H9 (cell line): ENCODE results near the gene ZMAT5. TPM values are rescaled to one million over a fixed set of nuclear protein-coding genes. Genes with fewer than 3 reads are reported as not detected.

Experiments
- DNase-seq: peaks from one replicate; pipeline ENCODE4 v3.0.0-alpha.2; 2017
- H2AFZ ChIP-seq: one replicate; pipeline ENCODE4 v1.6.1; 2013; ENCODE audit warnings: mild to moderate bottlenecking, low read length, control low read depth, moderate library complexity
- H2AK5ac ChIP-seq: 2 replicates; pipeline ENCODE4 v1.6.1; 2013; ENCODE audit warnings: low read length, control low read depth, mixed read lengths; ENCODE audit not compliant: insufficient read length
- H2BK120ac ChIP-seq: one replicate; pipeline ENCODE4 v1.6.1; 2013; ENCODE audit warnings: low read depth, mild to moderate bottlenecking, low read length, control low read depth, inconsistent platforms; ENCODE audit not compliant: poor library complexity, severe bottlenecking
- H2BK12ac ChIP-seq: 2 replicates; pipeline ENCODE4 v1.6.1; 2013; ENCODE audit warnings: low read length, control low read depth, mixed read lengths, low read depth; ENCODE audit not compliant: insufficient read length
- H2BK15ac ChIP-seq: 2 replicates; pipeline ENCODE4 v1.6.1; 2013; ENCODE audit warnings: low read depth, low read length, control low read depth
- H2BK20ac ChIP-seq: one replicate; pipeline ENCODE4 v1.6.1; 2013; ENCODE audit warnings: low read depth, mild to moderate bottlenecking, low read length, control low read depth, inconsistent platforms; ENCODE audit not compliant: poor library complexity, severe bottlenecking
- H2BK5ac ChIP-seq: 2 replicates; pipeline ENCODE4 v1.6.1; 2013; ENCODE audit warnings: low read length, control low read depth, mixed read lengths; ENCODE audit not compliant: insufficient read length
- H3K14ac ChIP-seq: 2 replicates; pipeline ENCODE4 v1.6.1; 2013; ENCODE audit warnings: low read length, control low read depth; ENCODE audit not compliant: insufficient read depth
- H3K18ac ChIP-seq: 2 replicates; pipeline ENCODE4 v1.6.1; 2013; ENCODE audit warnings: low read depth, mild to moderate bottlenecking, mixed read lengths, low read length, control low read depth; ENCODE audit not compliant: insufficient read length
- H3K23ac ChIP-seq: 2 replicates; pipeline ENCODE4 v1.6.1; 2013; ENCODE audit warnings: low read length, control low read depth, mixed read lengths, low read depth; ENCODE audit not compliant: insufficient read length
- H3K23me2 ChIP-seq: 2 replicates; pipeline ENCODE4 v1.6.1; 2013; ENCODE audit warnings: low read depth, mild to moderate bottlenecking, mixed read lengths, low read length, control low read depth; ENCODE audit not compliant: insufficient read length, poor library complexity, severe bottlenecking
- H3K27ac ChIP-seq: 2 replicates; pipeline ENCODE4 v1.5.1; 2013; ENCODE audit warnings: low read length, control low read depth, mixed read lengths, low read depth; ENCODE audit not compliant: insufficient read length
- H3K27me3 ChIP-seq: 2 replicates; pipeline ENCODE4 v1.6.1; 2013; ENCODE audit warnings: low read length, control low read depth, inconsistent platforms; ENCODE audit not compliant: insufficient read depth
- H3K4ac ChIP-seq: 2 replicates; pipeline ENCODE4 v1.6.1; 2013; ENCODE audit warnings: low read depth, mild to moderate bottlenecking, control low read depth, inconsistent platforms, low read length, moderate library complexity
- H3K4me1 ChIP-seq: 2 replicates; pipeline ENCODE4 v1.6.1; 2013; ENCODE audit warnings: low read length, control low read depth, inconsistent platforms; ENCODE audit not compliant: insufficient read depth
- H3K4me2 ChIP-seq: 2 replicates; pipeline ENCODE4 v1.6.1; 2013; ENCODE audit warnings: low read length, control low read depth, mixed read lengths; ENCODE audit not compliant: insufficient read length, insufficient read depth
- H3K56ac ChIP-seq: 2 replicates; pipeline ENCODE4 v1.6.1; 2013; ENCODE audit warnings: low read depth, mild to moderate bottlenecking, mixed read lengths, low read length, control low read depth; ENCODE audit not compliant: insufficient read length
- H3K79me1 ChIP-seq: 2 replicates; pipeline ENCODE4 v1.6.1; 2013; ENCODE audit warnings: low read depth, mild to moderate bottlenecking, moderate library complexity, low read length, control low read depth, inconsistent platforms; ENCODE audit not compliant: insufficient read depth, poor library complexity, severe bottlenecking
- H3K79me2 ChIP-seq: 2 replicates; pipeline ENCODE4 v1.6.1; 2013; ENCODE audit warnings: low read length, control low read depth, inconsistent platforms; ENCODE audit not compliant: insufficient read depth
- H3K9ac ChIP-seq: 2 replicates; pipeline ENCODE4 v1.6.1; 2013; ENCODE audit warnings: low read length, control low read depth, mixed read lengths; ENCODE audit not compliant: insufficient read length; ENCODE audit errors: extremely low read depth
- H3K9me3 ChIP-seq: one replicate; pipeline ENCODE4 v1.6.1; 2013; ENCODE audit warnings: low read depth, low read length, inconsistent platforms; ENCODE audit not compliant: control insufficient read depth
- H3T11ph ChIP-seq: one replicate; pipeline ENCODE4 v1.6.1; 2013; ENCODE audit warnings: mild to moderate bottlenecking, low read length, control low read depth, inconsistent platforms
- H4K20me1 ChIP-seq: one replicate; pipeline ENCODE4 v1.6.1; 2013; ENCODE audit not compliant: control insufficient read depth, insufficient read length, insufficient read depth
- H4K5ac ChIP-seq: 2 replicates; pipeline ENCODE4 v1.6.1; 2013; ENCODE audit warnings: low read depth, mild to moderate bottlenecking, mixed read lengths, low read length, control low read depth; ENCODE audit not compliant: insufficient read length
- H4K8ac ChIP-seq: replicated peaks from 2 replicates; pipeline ENCODE4 v1.6.1; 2013; ENCODE audit warnings: low read length, control low read depth, mixed read lengths, low read depth; ENCODE audit not compliant: insufficient read length
- H4K91ac ChIP-seq: 2 replicates; pipeline ENCODE4 v1.6.1; 2013; ENCODE audit warnings: low read depth, mild to moderate bottlenecking, moderate library complexity, mixed read lengths, low read length, control low read depth; ENCODE audit not compliant: insufficient read length
- H3K27ac Mint-ChIP-seq, 3 experiments: 2 replicates in 2 of 3; 3 replicates in 1 of 3; pipeline ENCODE4 v1.8.0; 2020 to 2021; ENCODE audit warnings: mixed read lengths in 3 of 3, mild to moderate bottlenecking in 1 of 3, moderate library complexity in 1 of 3
- H3K27me3 Mint-ChIP-seq: 2 replicates; pipeline ENCODE4 v1.8.0; 2021; ENCODE audit warnings: low read depth, mild to moderate bottlenecking, moderate library complexity, mixed read lengths
- H3K36me3 Mint-ChIP-seq, 3 experiments: 2 replicates in 2 of 3; 3 replicates in 1 of 3; pipeline ENCODE4 v1.8.0; 2020 to 2021; ENCODE audit warnings: low read depth in 3 of 3, mixed read lengths in 3 of 3; ENCODE audit not compliant: insufficient read depth in 1 of 3
- H3K4me1 Mint-ChIP-seq, 2 experiments: 2 replicates each; pipeline ENCODE4 v1.8.0; 2020; ENCODE audit warnings: mixed read lengths in 2 of 2
- H3K4me3 Mint-ChIP-seq, 2 experiments: 2 replicates in 1 of 2; 3 replicates in 1 of 2; pipeline ENCODE4 v1.8.0; 2020 to 2021; ENCODE audit warnings: mild to moderate bottlenecking in 2 of 2, mixed read lengths in 2 of 2, moderate library complexity in 1 of 2
- H3K9me3 Mint-ChIP-seq, 2 experiments: 2 replicates in 1 of 2; 3 replicates in 1 of 2; pipeline ENCODE4 v1.8.0; 2020; ENCODE audit warnings: mild to moderate bottlenecking in 2 of 2, mixed read lengths in 2 of 2, moderate library complexity in 1 of 2
- CTCF ChIP-seq: fragments of 200-600 bp; sonication (generic); conservative IDR thresholded peaks from 3 replicates; pipeline ENCODE4 v1.8.0; 2021; ENCODE audit warnings: antibody characterized with exemption, mild to moderate bottlenecking
- WGBS: extraction: QIAGEN DNeasy Blood & Tissue Kit; methylation state at CpG from one replicate; pipeline ENCODE4 v1.1.7; 2013; ENCODE audit warnings: missing lambda C conversion rate, low lambda C conversion rate, mixed read lengths; ENCODE audit not compliant: insufficient read length; ENCODE audit errors: extremely low coverage; 5-methylcytosine and 5-hydroxymethylcytosine counted together
- total RNA-seq: library from RNA; stranded (reverse); gene quantifications from 2 replicates; pipeline ENCODE4 v1.2.1, GENCODE V29; 2021

The ZMAT5 gene
- total RNA-seq, 1 experiment from 2014 or later, result 13.9 TPM

- Histone ChIP-seq H3K27ac (no peak overlapping the region), H3K79me2 (no peaks in the 10 kb centered on the region), H4K5ac (no peak overlapping the region), H3K79me1 (no peaks in the 10 kb centered on the region), H2AK5ac (no peak overlapping the region), H4K8ac (no peak overlapping the region), H2AFZ (no peak overlapping the region), H3K27me3 (no peaks in the 10 kb centered on the region), H3K23ac (no peak overlapping the region), H3K14ac (no peak overlapping the region), H2BK12ac (no peak overlapping the region), H2BK20ac (no peak overlapping the region), H2BK5ac (no peak overlapping the region), H3K9ac (no peak overlapping the region), H3K4ac (no peak overlapping the region), H4K20me1 (no peaks in the 10 kb centered on the region), H4K91ac (no peak overlapping the region), H3T11ph (no peak overlapping the region), H3K18ac (no peak overlapping the region), H3K4me1 (no peaks in the 10 kb centered on the region), H3K56ac (no peak overlapping the region), H3K23me2 (no peaks in the 10 kb centered on the region), H3K4me2 (no peak overlapping the region), H2BK15ac (no peak overlapping the region), H2BK120ac (no peak overlapping the region), H3K9me3 (no peaks in the 10 kb centered on the region)
- DNase-seq, result no peak
- WGBS, result no CpG with 5 or more reads among the region's 2 CpGs
- H3K4me1 Mint-ChIP-seq, result peaks cover 6 to 16% of the 10 kb centered on the region in 2 experiments
- no peaks in the 10 kb centered on the region for H3K9me3 Mint-ChIP-seq
- H3K27ac Mint-ChIP-seq, result no peak overlapping the region
- no peak for TF ChIP-seq CTCF
- peaks cover 14 to 74% (median 25%) of the 10 kb centered on the region in 3 experiments; a peak in 6 of 7 replicates for H3K36me3 Mint-ChIP-seq
- no peaks in the 10 kb centered on the region for H3K27me3 Mint-ChIP-seq
- H3K4me3 Mint-ChIP-seq, result no peak overlapping the region
Measured at GRCh38 chr22:29803190-29803589, 36.4 kb upstream of the ZMAT5 start.
